ENCODE measurements around the gene C1QL4.

GRCh38 chr12:49345051-49345824, 8.2 kb upstream of the C1QL4 start:
- TF ChIP-seq CTCF (IDR thresholded peaks at IDR 0.05) (no peak), POLR2A (IDR thresholded peaks at IDR 0.05) (no peak)
